Fibroblast of peridontal ligament (primary cell): ENCODE results near the gene AGBL1.

Experiments used
- DNase-seq: peaks from one replicate; pipeline ENCODE4 v3.0.0-alpha.2; 2010; ENCODE audit errors: extremely low read depth

AGBL1 gene

GRCh38 chr15:86810329-86810728, 730.7 kb downstream of the AGBL1 start:
- no peak for DNase-seq

- DNase-seq = no peak
Observed at GRCh38 chr15:86813892-86814291, 734.2 kb downstream of the AGBL1 start.

- DNase-seq = no peak
Observed at GRCh38 chr15:86829245-86829644, 749.6 kb downstream of the AGBL1 start.

GRCh38 chr15:86830304-86830703, 750.6 kb downstream of the AGBL1 start:
- no peak for DNase-seq

- DNase-seq = no peak
Observed at GRCh38 chr15:86833595-86833994, 753.9 kb downstream of the AGBL1 start.

- DNase-seq = no peak
Observed at GRCh38 chr15:86834115-86834863, 754.6 kb downstream of the AGBL1 start.

GRCh38 chr15:86837294-86838061, 757.8 kb downstream of the AGBL1 start:
- no peak for DNase-seq

- DNase-seq = no peak
Observed at GRCh38 chr15:86839502-86839901, 759.8 kb downstream of the AGBL1 start.

GRCh38 chr15:86840996-86841395, 761.3 kb downstream of the AGBL1 start:
- no peak for DNase-seq

GRCh38 chr15:86842199-86842598, 762.5 kb downstream of the AGBL1 start:
- DNase-seq = no peak

GRCh38 chr15:86846036-86846435, 766.4 kb downstream of the AGBL1 start:
- no peak for DNase-seq

- no peak for DNase-seq
Observed at GRCh38 chr15:86849136-86849535, 769.5 kb downstream of the AGBL1 start.

- DNase-seq = no peak
Observed at GRCh38 chr15:86849558-86850285, 770.1 kb downstream of the AGBL1 start.

GRCh38 chr15:86850939-86851338, 771.3 kb downstream of the AGBL1 start:
- no peak for DNase-seq

- no peak for DNase-seq
Observed at GRCh38 chr15:86852741-86853140, 773.1 kb downstream of the AGBL1 start.

GRCh38 chr15:86854176-86854575, 774.5 kb downstream of the AGBL1 start:
- no peak for DNase-seq

- no peak for DNase-seq
Observed at GRCh38 chr15:86855307-86856291, 775.9 kb downstream of the AGBL1 start.

- DNase-seq = no peak
Observed at GRCh38 chr15:86857701-86858100, 778.0 kb downstream of the AGBL1 start.

GRCh38 chr15:86863226-86863915, 783.7 kb downstream of the AGBL1 start:
- DNase-seq = peak; percentile 7

- no peak for DNase-seq
Observed at GRCh38 chr15:86865920-86866319, 786.2 kb downstream of the AGBL1 start.

- DNase-seq = no peak
Observed at GRCh38 chr15:86870846-86871245, 791.2 kb downstream of the AGBL1 start.
